Sigmoid colon (tissue), 4 donors: ENCODE measurements around the gene CDHR4.

Source experiments
- CTCF ChIP-seq, 4 experiments: fragments of 450-650 bp in 3 of 4; fragments of 200-600 bp in 1 of 4; IDR thresholded peaks; one replicate each; pipeline ENCODE4 v1.5.1; 2016 to 2019; ENCODE audit warnings: antibody characterized with exemption in 4 of 4, mild to moderate bottlenecking in 3 of 4, moderate library complexity in 2 of 4
- POLR2AphosphoS5 ChIP-seq, 4 donors: sonication (generic); formaldehyde crosslinking; IDR thresholded peaks; one replicate each; pipeline ENCODE4 v1.6.1; 2017; ENCODE audit warnings: antibody characterized with exemption in 4 of 4

GRCh38 chr3:49792371-49793150, 7.1 kb downstream of the CDHR4 start:
- no peak for TF ChIP-seq CTCF (IDR thresholded peaks at IDR 0.05)
- TF ChIP-seq POLR2AphosphoS5 (IDR thresholded peaks at IDR 0.05), result no peak
